Vagina (tissue), 2 donors: Measurements from ENCODE around the gene A4GALT.

Experiments used
- POLR2A ChIP-seq, 2 donors: fragments of 450-650 bp; IDR thresholded peaks; one replicate each; pipeline ENCODE4 v1.6.1; 2017; ENCODE audit warnings: antibody characterized with exemption in 2 of 2, mild to moderate bottlenecking in 2 of 2, moderate library complexity in 2 of 2
- POLR2AphosphoS5 ChIP-seq, 2 donors: sonication (generic); formaldehyde crosslinking; IDR thresholded peaks; one replicate each; pipeline ENCODE4 v1.9.0; 2017; ENCODE audit warnings: antibody characterized with exemption in 2 of 2, mild to moderate bottlenecking in 2 of 2, low read depth in 1 of 2; ENCODE audit not compliant: insufficient read depth in 1 of 2
- TF ChIP-seq, protein P1 (sequence below), 3 experiments: fragments of 450-650 bp in 2 of 3; fragments of 200-600 bp in 1 of 3; sonication (generic) in 1 of 3; IDR thresholded peaks; one replicate each; pipeline ENCODE4 v1.5.1; 2017 to 2019; ENCODE audit warnings: antibody characterized with exemption in 3 of 3, mild to moderate bottlenecking in 2 of 3, moderate library complexity in 2 of 3

- TF ChIP-seq POLR2A (IDR thresholded peaks at IDR 0.05): no peak
- TF ChIP-seq, protein P1, sequence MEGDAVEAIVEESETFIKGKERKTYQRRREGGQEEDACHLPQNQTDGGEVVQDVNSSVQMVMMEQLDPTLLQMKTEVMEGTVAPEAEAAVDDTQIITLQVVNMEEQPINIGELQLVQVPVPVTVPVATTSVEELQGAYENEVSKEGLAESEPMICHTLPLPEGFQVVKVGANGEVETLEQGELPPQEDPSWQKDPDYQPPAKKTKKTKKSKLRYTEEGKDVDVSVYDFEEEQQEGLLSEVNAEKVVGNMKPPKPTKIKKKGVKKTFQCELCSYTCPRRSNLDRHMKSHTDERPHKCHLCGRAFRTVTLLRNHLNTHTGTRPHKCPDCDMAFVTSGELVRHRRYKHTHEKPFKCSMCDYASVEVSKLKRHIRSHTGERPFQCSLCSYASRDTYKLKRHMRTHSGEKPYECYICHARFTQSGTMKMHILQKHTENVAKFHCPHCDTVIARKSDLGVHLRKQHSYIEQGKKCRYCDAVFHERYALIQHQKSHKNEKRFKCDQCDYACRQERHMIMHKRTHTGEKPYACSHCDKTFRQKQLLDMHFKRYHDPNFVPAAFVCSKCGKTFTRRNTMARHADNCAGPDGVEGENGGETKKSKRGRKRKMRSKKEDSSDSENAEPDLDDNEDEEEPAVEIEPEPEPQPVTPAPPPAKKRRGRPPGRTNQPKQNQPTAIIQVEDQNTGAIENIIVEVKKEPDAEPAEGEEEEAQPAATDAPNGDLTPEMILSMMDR (IDR thresholded peaks at IDR 0.05): no peak
- TF ChIP-seq POLR2AphosphoS5 (IDR thresholded peaks at IDR 0.05; ENCODE audit: insufficient read depth in 1 of 2, low read depth in 1 of 2): no peak
Observed at GRCh38 chr22:42754658-42755057, 34.0 kb upstream of the A4GALT start.
